A549 treated with RU486 at 1 μM for 4 hours (cell line): ENCODE measurements around the gene ARHGAP9. TPM values are rescaled to one million over a fixed set of nuclear protein-coding genes. Genes with fewer than 3 reads are reported as not detected.

Source experiments
- total RNA-seq: library from RNA; stranded (reverse); fragments of 200-300 nt; extraction: Qiagen RNA extraction; gene quantifications from 5 replicates; pipeline ENCODE4 v1.2.3, GENCODE V29; 2022; ENCODE audit warnings: low read depth

The ARHGAP9 gene
- 0.22 to 0.68 TPM (median 0.35 TPM) in 5 replicates for total RNA-seq

GRCh38 chr12:57479376-57480115 is at the start of gene ARHGAP9:
TSS of gene ARHGAP9 (minus strand) at chr12:57479866. CDS start at chr12:57479406, 460 bp downstream.

DNA sequence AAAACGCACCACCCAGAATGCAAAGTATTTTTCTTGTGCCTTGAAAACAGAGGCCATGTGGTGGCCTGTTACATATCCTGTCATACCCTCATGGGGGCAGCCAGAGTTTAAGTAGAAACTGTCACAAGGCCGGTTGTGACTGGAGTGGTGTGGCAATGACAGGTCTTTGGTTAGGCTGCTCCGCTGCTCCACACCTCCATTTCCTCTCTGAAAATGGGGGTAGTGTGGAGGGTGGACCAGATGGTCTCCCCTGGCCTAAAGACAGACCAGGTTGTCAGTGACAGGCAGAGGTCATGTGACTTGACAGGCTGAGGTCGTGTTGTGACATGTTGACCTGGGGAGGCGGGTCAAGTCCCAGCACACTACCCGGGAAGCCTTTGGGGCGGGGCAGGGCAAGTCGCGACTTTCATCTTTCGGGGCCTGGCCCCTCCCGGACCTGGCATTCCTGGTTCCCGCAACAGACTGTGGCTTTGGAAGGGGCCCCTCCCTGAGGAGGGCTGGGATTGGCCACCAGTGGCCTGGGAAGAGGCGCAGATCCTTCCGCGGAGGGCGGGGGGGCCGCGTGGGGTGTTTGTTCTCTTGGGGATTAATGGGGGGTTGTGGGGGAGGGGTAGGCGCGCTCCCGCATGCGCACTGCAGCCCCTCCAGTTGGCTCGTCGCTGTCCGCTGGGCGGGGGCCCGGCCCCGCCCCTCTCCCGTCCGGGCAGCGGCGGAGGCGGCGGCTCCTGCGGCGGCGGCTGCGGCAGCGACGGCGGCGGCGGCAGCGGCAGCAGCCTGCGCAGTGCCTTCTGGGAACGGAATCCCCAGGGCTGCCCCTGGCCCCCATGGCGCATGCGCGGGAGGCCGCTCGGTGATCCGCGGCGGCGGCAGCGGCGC is 42.6 kb upstream of the ARHGAP9 start, which contains the start of gene MBD6:
MBD6 (plus strand) TSS at position 814 of the 876 bp plus-strand sequence. CDS start 1,480 bp downstream, outside the sequence.

DNA sequence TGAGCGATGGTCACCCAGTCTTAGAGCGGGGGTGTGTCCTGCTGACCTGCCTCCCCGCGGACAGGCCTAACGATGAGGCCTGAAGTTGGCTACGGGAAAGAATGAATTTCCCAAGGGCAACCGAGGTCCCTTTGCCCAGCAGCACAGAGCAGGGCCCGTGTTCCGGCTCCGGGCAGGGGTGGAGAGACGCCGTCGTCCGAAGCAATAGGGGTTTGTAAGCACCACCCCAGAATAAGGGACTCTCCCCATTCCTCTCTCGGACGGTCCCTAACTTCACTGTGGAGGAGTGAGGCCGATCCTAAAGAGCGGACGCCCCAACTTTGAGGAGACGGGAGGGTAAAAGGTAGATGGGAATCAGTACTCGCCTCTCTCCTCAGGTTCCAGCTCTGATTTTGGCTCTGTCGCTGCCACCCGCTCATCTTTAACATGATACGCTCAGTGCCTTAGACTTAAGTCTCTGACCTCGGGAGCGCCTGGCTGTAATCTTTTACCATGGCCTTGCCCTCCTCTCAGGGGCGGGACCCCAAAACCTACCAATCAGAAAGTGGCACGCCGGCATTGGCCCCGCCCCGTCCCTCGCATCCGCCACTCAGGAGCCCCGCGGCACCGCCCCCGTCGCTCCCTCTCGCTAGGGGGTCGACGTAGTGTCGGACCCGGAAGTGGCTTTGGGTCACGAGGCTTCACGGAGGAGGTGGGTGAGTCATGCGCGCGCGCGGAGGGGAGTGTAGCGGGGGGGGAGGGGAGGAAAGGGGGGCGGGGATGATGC is 40.6 kb upstream of the ARHGAP9 start, which contains the start of gene DDIT3:
DDIT3 (minus strand) TSS at position 462 of the 766 bp plus-strand sequence. CDS start 3,108 bp downstream, outside the sequence.

DNA sequence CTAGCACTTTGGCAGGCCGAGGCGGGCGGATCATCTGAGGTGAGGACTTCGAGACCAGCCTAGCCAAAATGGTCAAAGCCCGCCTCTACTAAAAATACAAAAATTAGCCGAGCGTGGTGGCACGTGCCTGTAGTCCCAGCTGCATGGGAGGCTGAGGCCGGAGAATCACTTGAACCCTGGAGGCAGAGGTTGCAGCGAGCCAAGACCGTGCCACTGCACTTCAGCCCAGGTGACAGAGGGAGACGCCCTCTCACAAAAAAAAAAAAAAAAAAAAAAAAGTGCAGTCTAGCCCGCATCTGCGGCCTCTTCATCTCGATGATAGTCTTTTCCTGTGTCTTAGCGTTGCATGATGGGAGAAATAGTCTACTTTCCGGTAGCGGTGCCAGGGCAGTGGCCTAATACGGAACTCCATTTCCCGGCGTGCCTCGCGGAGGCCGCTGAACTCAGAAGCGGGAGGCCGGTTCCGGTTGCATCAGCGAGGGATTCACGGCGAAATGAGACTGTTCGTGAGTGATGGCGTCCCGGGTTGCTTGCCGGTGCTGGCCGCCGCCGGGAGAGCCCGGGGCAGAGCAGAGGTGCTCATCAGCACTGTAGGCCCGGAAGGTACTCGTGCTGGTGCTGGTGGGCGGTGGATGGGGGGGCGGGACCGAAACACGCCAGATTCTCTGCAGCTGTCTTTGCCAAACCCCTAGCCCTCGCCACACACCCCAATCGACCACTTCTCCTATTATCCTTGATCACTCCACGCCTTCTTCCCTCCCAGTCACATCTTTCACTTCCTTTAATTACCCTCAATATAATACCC is 8.1 kb upstream of the ARHGAP9 start, which contains the start of gene MARS1:
MARS1 (plus strand) TSS at position 472 of the 805 bp plus-strand sequence; CDS start at position 495, 23 bp downstream.

GRCh38 chr12:57459750-57460467 is 19.8 kb downstream of the ARHGAP9 start, which contains the start of gene GLI1:
TSS of gene GLI1 (plus strand) at chr12:57459785. CDS start at chr12:57463692, 3,907 bp downstream.

GRCh38 chr12:57454566-57455373 is 24.9 kb downstream of the ARHGAP9 start, which contains the start of gene INHBE:
TSS of gene INHBE (plus strand) at chr12:57455307. CDS start at chr12:57455537, 230 bp downstream.

GRCh38 chr12:57434517-57435223 is 45.0 kb downstream of the ARHGAP9 start, which contains the start of gene INHBC:
TSS of gene INHBC (plus strand) at chr12:57434784. CDS start at chr12:57434887, 103 bp downstream.

DNA sequence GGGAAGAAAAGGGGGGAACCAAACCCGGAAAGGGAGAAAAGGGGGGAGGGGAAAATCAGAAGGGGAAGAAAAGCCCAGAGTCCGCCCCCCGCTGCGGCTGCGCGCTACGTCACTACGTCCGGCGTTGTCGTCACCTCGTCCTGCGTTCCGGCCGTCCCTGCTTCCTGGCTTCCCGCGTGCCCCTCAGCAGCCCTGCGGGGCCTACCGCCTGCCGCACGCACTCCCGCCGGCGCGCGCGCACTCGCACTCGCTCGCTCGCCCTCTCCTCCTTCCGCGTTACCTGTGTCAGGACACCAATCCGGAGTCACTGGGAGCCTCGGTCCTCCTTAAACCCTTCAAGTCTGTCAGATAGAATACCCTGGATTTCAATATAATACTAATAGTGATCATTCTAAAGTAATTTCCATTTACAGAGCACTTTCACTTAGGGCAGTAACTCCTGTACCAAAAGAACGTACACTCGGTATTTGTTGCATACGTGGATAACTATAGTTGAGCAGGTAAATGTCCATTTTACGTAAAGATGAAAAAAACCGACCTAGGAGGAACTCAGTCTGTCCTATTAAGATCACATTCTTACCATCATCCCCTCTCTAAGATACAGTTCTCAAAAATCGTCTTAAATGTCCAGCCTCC is 48.6 kb downstream of the ARHGAP9 start, which contains the start of gene R3HDM2:
R3HDM2 (minus strand) TSS at position 113 of the 636 bp plus-strand sequence. CDS start 120,615 bp downstream, outside the sequence.

Other genes starting within 250 kb of the ARHGAP9 start
- gene STAC3, start 228.7 kb downstream of the ARHGAP9 start, total RNA-seq, result 0.26 to 0.50 TPM (median 0.30 TPM) in 5 replicates
- gene R3HDM2, start 48.8 kb downstream of the ARHGAP9 start, total RNA-seq, result 7.7 to 10.4 TPM (median 9.5 TPM) in 5 replicates
- gene INHBC, start 45.1 kb downstream of the ARHGAP9 start, total RNA-seq, result not detected in 5 replicates
- gene INHBE, start 24.6 kb downstream of the ARHGAP9 start, total RNA-seq, result 0.08 to 0.25 TPM (median 0.12 TPM) in 3 of 5 replicates, not detected in the others
- gene GLI1, start 20.1 kb downstream of the ARHGAP9 start, total RNA-seq, result 7.7 to 10.7 TPM (median 8.5 TPM) in 5 replicates
- gene MARS1, start 8.2 kb upstream of the ARHGAP9 start, total RNA-seq, result 137 to 258 TPM (median 165 TPM) in 5 replicates
- gene DDIT3, start 40.6 kb upstream of the ARHGAP9 start, total RNA-seq, result 30.4 to 41.9 TPM (median 34.7 TPM) in 5 replicates
- gene MBD6, start 43.0 kb upstream of the ARHGAP9 start, total RNA-seq, result 16.7 to 30.9 TPM (median 25.6 TPM) in 5 replicates
- gene DCTN2, start 67.3 kb upstream of the ARHGAP9 start, total RNA-seq, result 114 to 168 TPM (median 120 TPM) in 5 replicates
- gene KIF5A, start 70.2 kb upstream of the ARHGAP9 start, total RNA-seq, result 0.14 to 0.27 TPM (median 0.24 TPM) in 5 replicates
- gene PIP4K2C, start 111.3 kb upstream of the ARHGAP9 start, total RNA-seq, result 40.8 to 44.9 TPM (median 42.5 TPM) in 5 replicates
- 16.2 to 18.8 TPM (median 17.8 TPM) in 5 replicates for gene DTX3, start 125.0 kb upstream of the ARHGAP9 start, total RNA-seq
- 6.1 to 7.7 TPM (median 6.6 TPM) in 5 replicates for gene ARHGEF25, start 131.6 kb upstream of the ARHGAP9 start, total RNA-seq
- gene B4GALNT1, start 153.3 kb upstream of the ARHGAP9 start, total RNA-seq, result 29.9 to 52.0 TPM (median 44.1 TPM) in 5 replicates
- gene OS9, start 214.3 kb upstream of the ARHGAP9 start, total RNA-seq, result 112 to 122 TPM (median 116 TPM) in 5 replicates